ENCODE measurements around the gene CAND2. TPM values are rescaled to one million over a fixed set of nuclear protein-coding genes. Genes with fewer than 3 reads are reported as not detected.

Gene CAND2
- total and polyA plus RNA-seq, 9 of the 15 experiments (the other 6 are each of a cell fraction or from before 2014, with no cell fraction given) = 0.91 to 14.9 (median 4.3) TPM

DNA sequence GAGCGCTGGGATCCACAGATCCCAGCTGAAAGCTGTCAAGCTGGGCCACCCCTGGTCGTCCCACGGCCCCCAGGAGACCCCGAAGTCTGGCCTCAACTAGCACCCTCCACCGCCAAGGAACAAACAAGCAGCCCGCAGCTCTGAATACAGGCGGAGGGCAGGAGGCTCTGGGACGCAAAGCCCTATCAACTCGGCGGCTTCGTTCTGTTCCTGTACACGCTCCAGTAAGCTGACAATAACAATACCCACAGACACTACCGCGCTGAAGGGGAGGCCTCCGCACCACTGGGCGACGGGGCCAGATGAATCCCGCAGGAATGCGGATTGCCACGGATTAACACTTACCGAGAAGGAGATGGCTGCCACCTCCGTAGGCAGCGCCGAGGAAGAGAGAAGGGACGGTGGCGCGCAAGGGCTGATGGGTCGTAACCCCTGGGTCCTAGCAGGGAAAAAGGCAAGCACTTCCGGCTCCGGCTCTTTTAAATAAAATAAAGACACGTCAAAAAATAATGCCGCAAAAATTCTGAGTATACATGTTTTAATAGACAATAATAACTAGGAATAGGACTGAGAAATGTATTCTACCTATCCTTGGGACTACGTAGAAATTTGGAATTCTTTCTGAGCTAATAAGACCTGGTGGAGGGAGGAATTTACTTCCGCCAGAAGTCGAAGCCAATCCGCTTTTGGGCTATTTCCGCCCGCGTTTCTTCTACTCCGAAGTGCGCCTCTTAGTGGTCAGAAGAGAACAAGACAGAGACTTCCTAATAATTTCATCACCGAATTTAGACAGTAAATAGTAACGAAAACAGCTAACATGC lies 44.9 kb downstream of the CAND2 start, which contains the start of gene RPL32 (continued):
- TF ChIP-seq, protein P1, sequence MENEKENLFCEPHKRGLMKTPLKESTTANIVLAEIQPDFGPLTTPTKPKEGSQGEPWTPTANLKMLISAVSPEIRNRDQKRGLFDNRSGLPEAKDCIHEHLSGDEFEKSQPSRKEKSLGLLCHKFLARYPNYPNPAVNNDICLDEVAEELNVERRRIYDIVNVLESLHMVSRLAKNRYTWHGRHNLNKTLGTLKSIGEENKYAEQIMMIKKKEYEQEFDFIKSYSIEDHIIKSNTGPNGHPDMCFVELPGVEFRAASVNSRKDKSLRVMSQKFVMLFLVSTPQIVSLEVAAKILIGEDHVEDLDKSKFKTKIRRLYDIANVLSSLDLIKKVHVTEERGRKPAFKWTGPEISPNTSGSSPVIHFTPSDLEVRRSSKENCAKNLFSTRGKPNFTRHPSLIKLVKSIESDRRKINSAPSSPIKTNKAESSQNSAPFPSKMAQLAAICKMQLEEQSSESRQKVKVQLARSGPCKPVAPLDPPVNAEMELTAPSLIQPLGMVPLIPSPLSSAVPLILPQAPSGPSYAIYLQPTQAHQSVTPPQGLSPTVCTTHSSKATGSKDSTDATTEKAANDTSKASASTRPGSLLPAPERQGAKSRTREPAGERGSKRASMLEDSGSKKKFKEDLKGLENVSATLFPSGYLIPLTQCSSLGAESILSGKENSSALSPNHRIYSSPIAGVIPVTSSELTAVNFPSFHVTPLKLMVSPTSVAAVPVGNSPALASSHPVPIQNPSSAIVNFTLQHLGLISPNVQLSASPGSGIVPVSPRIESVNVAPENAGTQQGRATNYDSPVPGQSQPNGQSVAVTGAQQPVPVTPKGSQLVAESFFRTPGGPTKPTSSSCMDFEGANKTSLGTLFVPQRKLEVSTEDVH (IDR thresholded peaks at IDR 0.05; ENCODE audit: low read depth, partially characterized antibody) = peak; percentile 100
- TF ChIP-seq ZBTB8A (IDR thresholded peaks at IDR 0.05; ENCODE audit: partially characterized antibody) = peak; percentile 52
- TF ChIP-seq ZNF75A (CRISPR knock-in tag; IDR thresholded peaks at IDR 0.05) = no peak
- peak; percentile 11; the same call in 1 of the 2 replicates for TF ChIP-seq TGIF2 (CRISPR knock-in tag; IDR thresholded peaks at IDR 0.05)
- TF ChIP-seq CCAR2 (IDR thresholded peaks at IDR 0.05; ENCODE audit: low read depth, low read length) = no peak
- TF ChIP-seq ZC3H4 (CRISPR knock-in tag; IDR thresholded peaks at IDR 0.05; ENCODE audit: borderline replicate concordance) = no peak
- peak; percentile 97 for TF ChIP-seq ASH1L (IDR thresholded peaks at IDR 0.05; ENCODE audit: borderline replicate concordance, low read depth, partially characterized antibody)
- TF ChIP-seq MYBL2 (IDR thresholded peaks at IDR 0.05; ENCODE audit: low read depth) = no peak
- no peak for TF ChIP-seq MYBL2 (CRISPR knock-in tag; IDR thresholded peaks at IDR 0.05; ENCODE audit: borderline replicate concordance)
- TF ChIP-seq ZC3H11A (IDR thresholded peaks at IDR 0.05; ENCODE audit: low read depth, low read length) = no peak
- peak; percentile 85 for TF ChIP-seq KLF6 (CRISPR knock-in tag; IDR thresholded peaks at IDR 0.05; ENCODE audit: borderline replicate concordance)
- TF ChIP-seq PREB (CRISPR knock-in tag; IDR thresholded peaks at IDR 0.05) = peak; percentile 81; the same call in 1 of the 2 replicates
- no peak for TF ChIP-seq NCOA4 (IDR thresholded peaks at IDR 0.05; ENCODE audit: partially characterized antibody)
- peak; percentile 28 for TF ChIP-seq HDAC3 (IDR thresholded peaks at IDR 0.05; ENCODE audit: borderline replicate concordance, partially characterized antibody)
- no peak for TF ChIP-seq ERF (CRISPR knock-in tag; IDR thresholded peaks at IDR 0.05)
- TF ChIP-seq, protein P2, sequence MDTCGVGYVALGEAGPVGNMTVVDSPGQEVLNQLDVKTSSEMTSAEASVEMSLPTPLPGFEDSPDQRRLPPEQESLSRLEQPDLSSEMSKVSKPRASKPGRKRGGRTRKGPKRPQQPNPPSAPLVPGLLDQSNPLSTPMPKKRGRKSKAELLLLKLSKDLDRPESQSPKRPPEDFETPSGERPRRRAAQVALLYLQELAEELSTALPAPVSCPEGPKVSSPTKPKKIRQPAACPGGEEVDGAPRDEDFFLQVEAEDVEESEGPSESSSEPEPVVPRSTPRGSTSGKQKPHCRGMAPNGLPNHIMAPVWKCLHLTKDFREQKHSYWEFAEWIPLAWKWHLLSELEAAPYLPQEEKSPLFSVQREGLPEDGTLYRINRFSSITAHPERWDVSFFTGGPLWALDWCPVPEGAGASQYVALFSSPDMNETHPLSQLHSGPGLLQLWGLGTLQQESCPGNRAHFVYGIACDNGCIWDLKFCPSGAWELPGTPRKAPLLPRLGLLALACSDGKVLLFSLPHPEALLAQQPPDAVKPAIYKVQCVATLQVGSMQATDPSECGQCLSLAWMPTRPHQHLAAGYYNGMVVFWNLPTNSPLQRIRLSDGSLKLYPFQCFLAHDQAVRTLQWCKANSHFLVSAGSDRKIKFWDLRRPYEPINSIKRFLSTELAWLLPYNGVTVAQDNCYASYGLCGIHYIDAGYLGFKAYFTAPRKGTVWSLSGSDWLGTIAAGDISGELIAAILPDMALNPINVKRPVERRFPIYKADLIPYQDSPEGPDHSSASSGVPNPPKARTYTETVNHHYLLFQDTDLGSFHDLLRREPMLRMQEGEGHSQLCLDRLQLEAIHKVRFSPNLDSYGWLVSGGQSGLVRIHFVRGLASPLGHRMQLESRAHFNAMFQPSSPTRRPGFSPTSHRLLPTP (IDR thresholded peaks at IDR 0.05; ENCODE audit: borderline replicate concordance, extremely low read depth, insufficient read length) = no peak
- TF ChIP-seq RBM39 (optimal IDR thresholded peaks at IDR 0.05; ENCODE audit: low read depth, low read length) = peak; percentile 89
- peak; percentile 98 for TF ChIP-seq TAF1 (IDR thresholded peaks at IDR 0.05; ENCODE audit: control insufficient read depth, extremely low read depth, insufficient read depth, low read length, severe bottlenecking)
- TF ChIP-seq FOXA1 (IDR thresholded peaks at IDR 0.05; ENCODE audit: borderline replicate concordance) = no peak
- no peak; the same call in 1 of the 2 replicates for TF ChIP-seq TARDBP (IDR thresholded peaks at IDR 0.05)
- TF ChIP-seq PML (IDR thresholded peaks at IDR 0.05; ENCODE audit: low read length) = peak; percentile 93
- TF ChIP-seq KDM2B (CRISPR knock-in tag; IDR thresholded peaks at IDR 0.05) = no peak

Data from K562 (cell line).